GM21526 (cell line): Measurements from ENCODE around the gene C1QTNF1.
"Not testable (repeated sequence)": the region's sequence is repeated elsewhere in the genome, so short reads cannot be mapped to it uniquely, and the experiment has no call there.

Source experiments
- ATAC-seq: cut with Tn5 transposase; IDR thresholded peaks from one replicate; pipeline ENCODE4 v1.9.1; 2021; ENCODE audit warnings: moderate library complexity; ENCODE audit not compliant: unreplicated experiment, low FRiP score

C1QTNF1 gene

GRCh38 chr17:79022507-79022991, 1.4 kb upstream of the C1QTNF1 start:
- ATAC-seq: no peak

GRCh38 chr17:79023180-79023705, 726 bp upstream of the C1QTNF1 start:
- no peak for ATAC-seq

- ATAC-seq: no peak
These were observed 1.1 kb downstream of the C1QTNF1 start for GRCh38 chr17:79024901-79025737.

- no peak for ATAC-seq
These were observed 2.7 kb downstream of the C1QTNF1 start for GRCh38 chr17:79026376-79027273.

DNA sequence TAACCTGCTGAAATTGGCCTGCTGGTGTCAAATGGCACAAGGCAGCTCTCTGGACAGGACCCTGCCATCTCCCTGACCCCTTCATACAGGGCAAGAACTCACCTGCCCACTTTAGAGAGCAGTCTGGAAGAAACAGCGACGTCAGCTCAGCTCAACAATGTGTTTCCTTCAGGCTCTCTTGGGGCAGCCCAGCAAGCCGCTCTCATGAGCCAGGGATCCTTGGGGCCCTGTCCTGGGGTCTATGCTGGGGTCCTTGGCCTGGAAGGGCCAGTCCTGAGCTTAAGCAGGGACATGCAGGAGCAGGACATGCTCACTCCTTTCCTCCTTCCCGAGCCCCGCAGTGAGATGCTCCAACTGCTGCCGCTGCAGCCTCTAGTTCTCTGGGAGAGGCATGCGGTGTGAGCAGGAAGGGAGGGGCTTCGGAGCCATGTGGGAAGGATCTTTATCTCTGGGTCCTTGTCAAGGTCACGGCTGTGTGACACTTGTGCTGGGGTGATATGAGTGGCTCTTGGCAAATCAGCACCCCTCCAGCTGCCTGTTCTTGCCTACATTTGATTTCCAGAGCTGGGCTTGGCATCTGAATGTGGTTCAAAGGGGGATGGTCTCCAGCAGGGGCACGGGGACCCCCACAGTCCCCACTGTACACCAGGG, 3.4 kb downstream of the C1QTNF1 start:
- no peak for ATAC-seq

GRCh38 chr17:79027925-79028491, 4.0 kb downstream of the C1QTNF1 start:
- ATAC-seq: no peak

- ATAC-seq: no peak
These were observed 4.7 kb downstream of the C1QTNF1 start for GRCh38 chr17:79028496-79029326.

DNA sequence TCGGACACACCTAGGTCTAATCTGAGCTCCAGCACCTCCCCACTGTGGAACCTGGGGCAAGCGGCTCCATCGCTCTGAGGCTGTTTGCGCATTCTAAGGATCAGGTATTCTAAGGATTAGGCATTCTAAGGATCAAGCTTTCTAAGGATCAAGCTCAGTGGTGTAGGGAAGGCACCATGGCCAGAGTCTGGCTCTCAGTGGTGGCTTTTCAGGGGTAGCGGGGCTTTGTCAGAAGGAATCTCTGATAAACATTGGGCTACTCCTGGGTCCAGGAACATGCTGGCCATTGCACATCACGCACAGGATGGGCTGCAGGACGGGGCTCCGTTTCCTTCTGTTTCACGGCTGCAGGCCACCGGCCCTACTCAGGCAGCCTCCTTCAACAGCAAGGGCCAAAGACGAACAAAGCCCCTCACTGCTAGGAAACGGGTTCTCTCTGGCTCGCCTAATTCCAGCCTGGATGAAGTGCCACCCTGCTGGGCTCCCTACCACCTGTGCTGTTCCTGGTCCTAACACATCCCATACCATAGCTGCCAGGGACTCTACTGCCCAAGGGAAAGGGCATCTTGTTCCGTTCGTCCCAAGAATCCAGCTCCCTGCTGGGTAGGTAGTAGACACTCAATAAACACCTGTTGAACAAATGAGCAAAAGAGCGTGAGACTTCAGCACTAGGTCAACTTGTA, 5.5 kb downstream of the C1QTNF1 start:
- ATAC-seq: no peak

DNA sequence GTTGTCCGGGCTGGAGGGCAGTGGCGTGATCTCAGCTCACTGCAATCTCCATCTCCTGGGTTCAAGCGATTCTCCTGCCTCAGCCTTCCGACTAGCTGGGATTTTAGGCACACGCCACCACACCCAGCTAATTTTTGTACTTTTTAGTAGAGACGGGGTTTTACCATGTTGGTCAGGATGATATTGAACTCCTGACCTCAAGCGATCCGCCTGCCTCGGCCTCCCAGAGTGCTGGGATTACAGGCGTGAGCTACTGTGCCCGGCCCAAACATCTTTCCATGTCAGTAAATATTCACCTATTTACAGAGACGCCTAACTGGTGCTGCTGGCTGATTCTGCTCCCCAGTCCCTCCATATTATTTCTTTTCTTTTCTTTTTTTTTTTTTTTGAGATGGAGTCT, 6.7 kb downstream of the C1QTNF1 start:
- ATAC-seq: not testable (repeated sequence)

- no peak for ATAC-seq
These were observed 8.3 kb downstream of the C1QTNF1 start for GRCh38 chr17:79031996-79032875.

GRCh38 chr17:79033046-79033616, 9.2 kb downstream of the C1QTNF1 start:
- ATAC-seq: no peak

- no peak for ATAC-seq
These were observed 10.0 kb downstream of the C1QTNF1 start for GRCh38 chr17:79033741-79034501.

DNA sequence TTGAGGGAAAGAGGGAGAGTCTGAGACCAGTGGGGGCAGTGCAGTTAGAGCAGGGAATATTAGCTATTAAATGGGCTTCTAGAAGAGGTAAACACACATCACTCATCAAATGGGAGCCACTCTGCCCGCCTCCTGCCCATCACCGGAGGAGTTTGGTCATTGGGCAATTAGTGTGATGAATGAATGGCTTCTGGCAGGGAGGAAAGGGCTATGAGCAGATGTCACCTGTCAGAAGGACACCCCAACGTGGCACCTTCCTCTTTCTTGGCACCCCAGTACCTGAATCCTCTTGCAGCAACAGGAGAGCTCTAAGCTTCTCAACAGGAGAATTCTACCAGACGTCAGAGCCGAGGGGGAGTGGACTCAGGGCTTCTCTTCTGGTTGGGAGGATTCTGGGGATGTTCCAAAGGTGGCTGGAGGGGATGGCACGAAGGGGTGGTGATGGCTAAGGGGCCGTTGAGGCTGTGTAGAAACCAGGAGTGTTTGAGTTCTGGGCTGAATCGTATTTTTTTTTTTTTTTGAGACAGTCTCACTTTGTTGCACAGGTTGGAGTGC, 11.0 kb downstream of the C1QTNF1 start:
- ATAC-seq: no peak

DNA sequence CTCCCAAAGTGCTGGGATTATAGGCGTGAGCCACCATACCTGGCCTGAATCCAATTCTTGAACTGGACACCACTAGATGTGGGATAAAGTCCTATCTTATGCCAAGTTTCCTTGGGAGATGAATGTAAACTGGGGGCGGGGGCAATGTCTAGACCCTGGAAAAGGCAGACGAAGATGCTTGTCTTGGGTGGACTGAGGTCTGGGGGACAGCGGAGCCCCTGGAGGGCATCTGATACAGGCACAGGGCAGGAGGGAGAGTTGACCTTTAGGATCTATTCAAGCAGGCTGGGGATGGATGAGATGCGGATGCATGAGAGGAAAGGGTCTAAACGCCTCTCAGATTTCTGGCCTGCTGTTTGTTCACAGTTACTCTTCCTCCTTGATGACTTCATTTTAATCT, 11.7 kb downstream of the C1QTNF1 start:
- ATAC-seq: no peak

DNA sequence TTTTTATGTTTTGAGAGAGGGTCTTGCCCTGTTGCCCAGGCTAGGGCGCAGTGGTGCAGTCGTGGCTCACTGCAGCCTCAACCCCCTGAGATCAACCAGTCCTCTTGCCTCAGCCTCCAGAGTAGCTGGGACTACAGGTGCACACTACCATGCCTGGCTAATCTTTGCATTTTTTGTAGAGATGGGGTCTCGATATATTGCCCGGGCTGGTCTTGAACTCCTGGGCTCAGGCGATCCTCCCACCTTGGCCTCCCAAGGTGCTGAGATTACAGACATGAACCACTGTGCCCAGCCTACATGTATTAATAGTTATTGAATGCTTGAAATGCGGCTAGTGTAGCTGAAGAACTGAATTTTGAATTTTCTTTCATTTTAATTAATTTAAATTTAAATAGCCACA, 12.2 kb downstream of the C1QTNF1 start:
- ATAC-seq: no peak

DNA sequence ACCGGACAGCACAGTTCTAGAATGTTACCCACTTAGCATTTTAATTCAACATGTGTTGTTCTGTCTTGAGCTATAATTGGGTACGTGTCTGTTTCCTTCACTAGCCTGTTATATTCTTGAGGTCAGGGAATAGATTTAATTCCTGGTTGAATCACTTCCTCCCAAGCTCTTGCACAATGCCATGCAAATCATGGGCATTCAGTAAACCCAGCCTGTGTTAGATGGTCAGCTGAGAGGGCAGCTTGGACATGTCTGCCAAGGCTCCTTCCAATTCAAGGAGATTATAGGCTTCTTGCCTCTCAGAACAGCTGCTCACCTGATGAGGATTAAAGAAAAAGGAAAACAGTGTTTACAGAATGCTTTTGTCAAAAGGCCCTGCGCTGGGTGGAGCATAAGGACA, 12.6 kb downstream of the C1QTNF1 start:
- no peak for ATAC-seq
